ENCODE measurements around the gene TLN1.

DNA sequence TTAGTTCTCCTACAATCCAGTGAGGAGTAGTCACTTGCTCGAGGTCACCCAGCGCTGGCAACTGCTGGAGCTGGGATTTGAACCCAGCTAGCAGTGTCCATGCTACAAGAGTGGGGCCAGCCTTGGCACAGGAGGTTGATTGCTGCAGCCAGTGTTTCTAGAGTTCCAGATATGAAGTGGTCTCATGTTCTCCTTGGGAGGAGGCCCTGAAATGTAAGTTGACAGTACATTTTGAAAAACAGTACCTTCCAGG, 73.1 kb downstream of the TLN1 start:
- TF ChIP-seq, protein P1, sequence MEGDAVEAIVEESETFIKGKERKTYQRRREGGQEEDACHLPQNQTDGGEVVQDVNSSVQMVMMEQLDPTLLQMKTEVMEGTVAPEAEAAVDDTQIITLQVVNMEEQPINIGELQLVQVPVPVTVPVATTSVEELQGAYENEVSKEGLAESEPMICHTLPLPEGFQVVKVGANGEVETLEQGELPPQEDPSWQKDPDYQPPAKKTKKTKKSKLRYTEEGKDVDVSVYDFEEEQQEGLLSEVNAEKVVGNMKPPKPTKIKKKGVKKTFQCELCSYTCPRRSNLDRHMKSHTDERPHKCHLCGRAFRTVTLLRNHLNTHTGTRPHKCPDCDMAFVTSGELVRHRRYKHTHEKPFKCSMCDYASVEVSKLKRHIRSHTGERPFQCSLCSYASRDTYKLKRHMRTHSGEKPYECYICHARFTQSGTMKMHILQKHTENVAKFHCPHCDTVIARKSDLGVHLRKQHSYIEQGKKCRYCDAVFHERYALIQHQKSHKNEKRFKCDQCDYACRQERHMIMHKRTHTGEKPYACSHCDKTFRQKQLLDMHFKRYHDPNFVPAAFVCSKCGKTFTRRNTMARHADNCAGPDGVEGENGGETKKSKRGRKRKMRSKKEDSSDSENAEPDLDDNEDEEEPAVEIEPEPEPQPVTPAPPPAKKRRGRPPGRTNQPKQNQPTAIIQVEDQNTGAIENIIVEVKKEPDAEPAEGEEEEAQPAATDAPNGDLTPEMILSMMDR (IDR thresholded peaks at IDR 0.05), result no peak
- TF ChIP-seq, protein P2, sequence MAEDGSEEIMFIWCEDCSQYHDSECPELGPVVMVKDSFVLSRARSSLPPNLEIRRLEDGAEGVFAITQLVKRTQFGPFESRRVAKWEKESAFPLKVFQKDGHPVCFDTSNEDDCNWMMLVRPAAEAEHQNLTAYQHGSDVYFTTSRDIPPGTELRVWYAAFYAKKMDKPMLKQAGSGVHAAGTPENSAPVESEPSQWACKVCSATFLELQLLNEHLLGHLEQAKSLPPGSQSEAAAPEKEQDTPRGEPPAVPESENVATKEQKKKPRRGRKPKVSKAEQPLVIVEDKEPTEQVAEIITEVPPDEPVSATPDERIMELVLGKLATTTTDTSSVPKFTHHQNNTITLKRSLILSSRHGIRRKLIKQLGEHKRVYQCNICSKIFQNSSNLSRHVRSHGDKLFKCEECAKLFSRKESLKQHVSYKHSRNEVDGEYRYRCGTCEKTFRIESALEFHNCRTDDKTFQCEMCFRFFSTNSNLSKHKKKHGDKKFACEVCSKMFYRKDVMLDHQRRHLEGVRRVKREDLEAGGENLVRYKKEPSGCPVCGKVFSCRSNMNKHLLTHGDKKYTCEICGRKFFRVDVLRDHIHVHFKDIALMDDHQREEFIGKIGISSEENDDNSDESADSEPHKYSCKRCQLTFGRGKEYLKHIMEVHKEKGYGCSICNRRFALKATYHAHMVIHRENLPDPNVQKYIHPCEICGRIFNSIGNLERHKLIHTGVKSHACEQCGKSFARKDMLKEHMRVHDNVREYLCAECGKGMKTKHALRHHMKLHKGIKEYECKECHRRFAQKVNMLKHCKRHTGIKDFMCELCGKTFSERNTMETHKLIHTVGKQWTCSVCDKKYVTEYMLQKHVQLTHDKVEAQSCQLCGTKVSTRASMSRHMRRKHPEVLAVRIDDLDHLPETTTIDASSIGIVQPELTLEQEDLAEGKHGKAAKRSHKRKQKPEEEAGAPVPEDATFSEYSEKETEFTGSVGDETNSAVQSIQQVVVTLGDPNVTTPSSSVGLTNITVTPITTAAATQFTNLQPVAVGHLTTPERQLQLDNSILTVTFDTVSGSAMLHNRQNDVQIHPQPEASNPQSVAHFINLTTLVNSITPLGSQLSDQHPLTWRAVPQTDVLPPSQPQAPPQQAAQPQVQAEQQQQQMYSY (CRISPR knock-in tag; IDR thresholded peaks at IDR 0.05), result no peak
- TF ChIP-seq SP1 (CRISPR knock-in tag; conservative IDR thresholded peaks at IDR 0.05) (no peak), SMAD3 (CRISPR knock-in tag; IDR thresholded peaks at IDR 0.05; ENCODE audit: borderline replicate concordance) (no peak), FOXP1 (CRISPR knock-in tag; IDR thresholded peaks at IDR 0.05; ENCODE audit: borderline replicate concordance) (no peak), CREB1 (CRISPR knock-in tag; IDR thresholded peaks at IDR 0.05) (no peak), IRF2 (CRISPR knock-in tag; IDR thresholded peaks at IDR 0.05; ENCODE audit: borderline replicate concordance, low read depth) (no peak), SMAD4 (CRISPR knock-in tag; IDR thresholded peaks at IDR 0.05) (no peak)
- TF ChIP-seq, protein P3, sequence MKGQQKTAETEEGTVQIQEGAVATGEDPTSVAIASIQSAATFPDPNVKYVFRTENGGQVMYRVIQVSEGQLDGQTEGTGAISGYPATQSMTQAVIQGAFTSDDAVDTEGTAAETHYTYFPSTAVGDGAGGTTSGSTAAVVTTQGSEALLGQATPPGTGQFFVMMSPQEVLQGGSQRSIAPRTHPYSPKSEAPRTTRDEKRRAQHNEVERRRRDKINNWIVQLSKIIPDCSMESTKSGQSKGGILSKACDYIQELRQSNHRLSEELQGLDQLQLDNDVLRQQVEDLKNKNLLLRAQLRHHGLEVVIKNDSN (CRISPR knock-in tag; IDR thresholded peaks at IDR 0.05), result no peak
- TF ChIP-seq, protein P4, sequence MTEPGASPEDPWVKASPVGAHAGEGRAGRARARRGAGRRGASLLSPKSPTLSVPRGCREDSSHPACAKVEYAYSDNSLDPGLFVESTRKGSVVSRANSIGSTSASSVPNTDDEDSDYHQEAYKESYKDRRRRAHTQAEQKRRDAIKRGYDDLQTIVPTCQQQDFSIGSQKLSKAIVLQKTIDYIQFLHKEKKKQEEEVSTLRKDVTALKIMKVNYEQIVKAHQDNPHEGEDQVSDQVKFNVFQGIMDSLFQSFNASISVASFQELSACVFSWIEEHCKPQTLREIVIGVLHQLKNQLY (CRISPR knock-in tag; IDR thresholded peaks at IDR 0.05), result no peak; the same call in 1 of the 2 replicates
- TF ChIP-seq, protein P5, sequence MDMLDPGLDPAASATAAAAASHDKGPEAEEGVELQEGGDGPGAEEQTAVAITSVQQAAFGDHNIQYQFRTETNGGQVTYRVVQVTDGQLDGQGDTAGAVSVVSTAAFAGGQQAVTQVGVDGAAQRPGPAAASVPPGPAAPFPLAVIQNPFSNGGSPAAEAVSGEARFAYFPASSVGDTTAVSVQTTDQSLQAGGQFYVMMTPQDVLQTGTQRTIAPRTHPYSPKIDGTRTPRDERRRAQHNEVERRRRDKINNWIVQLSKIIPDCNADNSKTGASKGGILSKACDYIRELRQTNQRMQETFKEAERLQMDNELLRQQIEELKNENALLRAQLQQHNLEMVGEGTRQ (CRISPR knock-in tag; IDR thresholded peaks at IDR 0.05), result no peak
- TF ChIP-seq, protein P6, sequence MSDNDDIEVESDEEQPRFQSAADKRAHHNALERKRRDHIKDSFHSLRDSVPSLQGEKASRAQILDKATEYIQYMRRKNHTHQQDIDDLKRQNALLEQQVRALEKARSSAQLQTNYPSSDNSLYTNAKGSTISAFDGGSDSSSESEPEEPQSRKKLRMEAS (CRISPR knock-in tag; IDR thresholded peaks at IDR 0.05), result no peak

Measured in WTC11 (cell line).